Parathyroid adenoma (tissue), 2 donors: ENCODE results near the gene PDGFD.

Experiments used
- H2AFZ ChIP-seq: fragments of 300-600 bp; sonication (generic); one replicate; pipeline ENCODE4 v1.7.0; 2017; ENCODE audit warnings: antibody characterized with exemption, mild to moderate bottlenecking
- H3K27ac ChIP-seq: fragments of 300-600 bp; sonication (generic); one replicate; pipeline ENCODE4 v1.7.0; 2017
- H3K27me3 ChIP-seq: fragments of 300-600 bp; sonication (generic); one replicate; pipeline ENCODE4 v1.7.0; 2017; ENCODE audit warnings: low read length; ENCODE audit not compliant: control insufficient read depth, insufficient read depth
- H3K36me3 ChIP-seq: fragments of 300-600 bp; sonication (generic); one replicate; pipeline ENCODE4 v1.7.0; 2017; ENCODE audit warnings: low read length; ENCODE audit not compliant: control insufficient read depth, insufficient read depth
- H3K4me1 ChIP-seq: fragments of 300-600 bp; sonication (generic); one replicate; pipeline ENCODE4 v1.7.0; 2017; ENCODE audit warnings: control low read depth
- H3K4me2 ChIP-seq: fragments of 300-600 bp; sonication (generic); one replicate; pipeline ENCODE4 v1.7.0; 2017; ENCODE audit warnings: low read length
- H3K4me3 ChIP-seq: fragments of 300-600 bp; sonication (generic); one replicate; pipeline ENCODE4 v1.7.0; 2017; ENCODE audit warnings: low read depth, low read length
- H3K79me2 ChIP-seq: fragments of 300-600 bp; sonication (generic); one replicate; pipeline ENCODE4 v1.7.0; 2017; ENCODE audit warnings: control low read depth
- H3K9ac ChIP-seq: fragments of 300-600 bp; sonication (generic); one replicate; pipeline ENCODE4 v1.7.0; 2017; ENCODE audit warnings: mild to moderate bottlenecking
- H3K9me3 ChIP-seq: fragments of 300-600 bp; sonication (generic); one replicate; pipeline ENCODE4 v1.7.0; 2017; ENCODE audit warnings: low read length; ENCODE audit not compliant: control insufficient read depth
- TF ChIP-seq, protein P1 (sequence below): fragments of 300-600 bp; sonication (generic); IDR thresholded peaks from one replicate; pipeline ENCODE4 v1.7.0; 2017; ENCODE audit warnings: antibody characterized with exemption, mild to moderate bottlenecking
- donor health status: primary hyperparathyroidism.

Gene PDGFD

DNA sequence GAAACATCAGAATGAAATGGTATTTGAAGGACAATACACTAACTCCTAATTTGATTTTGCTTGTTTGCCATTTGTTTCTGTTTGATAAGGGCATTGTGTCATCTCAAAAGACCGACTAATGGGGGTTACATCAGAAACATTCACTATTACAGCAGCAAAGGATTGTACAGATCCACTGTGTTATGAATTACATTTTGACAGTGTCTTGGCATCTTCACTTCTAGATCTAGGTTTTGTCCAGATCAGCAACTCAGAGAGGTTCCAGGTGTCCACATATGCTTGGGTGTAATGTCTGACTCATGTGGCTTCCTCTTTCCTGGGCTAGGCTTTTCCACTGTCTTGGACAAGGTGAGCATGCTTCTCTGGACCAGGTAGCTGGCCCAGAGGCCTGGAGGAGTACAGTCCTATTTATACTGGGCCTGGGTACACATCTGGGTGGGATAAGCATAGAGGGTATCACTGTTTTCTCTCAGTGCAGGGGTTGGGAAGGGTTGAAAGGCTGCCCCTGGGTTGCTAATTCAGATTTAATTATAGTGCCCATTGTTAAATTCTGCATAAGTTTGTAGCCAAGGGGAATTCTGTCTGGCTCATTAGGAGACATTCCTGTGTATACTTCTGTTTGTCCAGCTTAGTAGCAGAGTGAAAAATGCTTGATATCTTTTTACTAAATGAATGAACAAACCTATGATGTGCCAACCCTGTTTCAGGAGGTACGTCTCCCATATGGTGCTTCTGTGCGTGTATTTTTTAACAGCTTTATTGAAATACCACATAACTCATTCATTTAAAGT is 103.7 kb downstream of the PDGFD start:
- Histone ChIP-seq H3K79me2 (no peaks in the 10 kb centered on the region), H3K4me3 (no peak overlapping the region), H3K36me3 (no peaks in the 10 kb centered on the region), H3K9me3 (no peaks in the 10 kb centered on the region), H2AFZ (no peak overlapping the region), H3K4me2 (no peak overlapping the region), H3K27me3 (no peaks in the 10 kb centered on the region), H3K4me1 (no peaks in the 10 kb centered on the region), H3K27ac (no peak overlapping the region), H3K9ac (no peak overlapping the region)
- TF ChIP-seq, protein P1, sequence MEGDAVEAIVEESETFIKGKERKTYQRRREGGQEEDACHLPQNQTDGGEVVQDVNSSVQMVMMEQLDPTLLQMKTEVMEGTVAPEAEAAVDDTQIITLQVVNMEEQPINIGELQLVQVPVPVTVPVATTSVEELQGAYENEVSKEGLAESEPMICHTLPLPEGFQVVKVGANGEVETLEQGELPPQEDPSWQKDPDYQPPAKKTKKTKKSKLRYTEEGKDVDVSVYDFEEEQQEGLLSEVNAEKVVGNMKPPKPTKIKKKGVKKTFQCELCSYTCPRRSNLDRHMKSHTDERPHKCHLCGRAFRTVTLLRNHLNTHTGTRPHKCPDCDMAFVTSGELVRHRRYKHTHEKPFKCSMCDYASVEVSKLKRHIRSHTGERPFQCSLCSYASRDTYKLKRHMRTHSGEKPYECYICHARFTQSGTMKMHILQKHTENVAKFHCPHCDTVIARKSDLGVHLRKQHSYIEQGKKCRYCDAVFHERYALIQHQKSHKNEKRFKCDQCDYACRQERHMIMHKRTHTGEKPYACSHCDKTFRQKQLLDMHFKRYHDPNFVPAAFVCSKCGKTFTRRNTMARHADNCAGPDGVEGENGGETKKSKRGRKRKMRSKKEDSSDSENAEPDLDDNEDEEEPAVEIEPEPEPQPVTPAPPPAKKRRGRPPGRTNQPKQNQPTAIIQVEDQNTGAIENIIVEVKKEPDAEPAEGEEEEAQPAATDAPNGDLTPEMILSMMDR, result no peak

DNA sequence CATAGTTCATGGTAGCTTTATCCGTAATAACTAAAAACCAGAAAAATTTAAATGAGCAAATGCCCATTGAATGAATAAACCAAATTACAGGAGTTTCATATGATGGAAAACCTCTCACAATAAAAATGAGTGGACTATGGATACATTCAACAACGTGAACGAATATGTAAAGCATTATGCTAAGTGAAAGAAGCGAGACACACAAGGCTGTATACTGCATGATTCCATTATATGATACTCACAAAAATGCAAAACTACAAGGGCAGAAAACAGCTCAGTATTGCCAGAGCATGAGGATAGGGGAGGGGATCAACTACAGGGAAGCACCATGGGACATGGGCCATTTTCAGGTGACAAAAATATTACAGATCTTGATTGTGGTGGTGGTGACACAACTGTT is 105.3 kb downstream of the PDGFD start:
- Histone ChIP-seq H3K79me2 (no peaks in the 10 kb centered on the region), H3K4me1 (no peaks in the 10 kb centered on the region), H3K4me3 (no peak overlapping the region), H2AFZ (no peak overlapping the region), H3K9me3 (no peaks in the 10 kb centered on the region), H3K4me2 (no peak overlapping the region), H3K27me3 (no peaks in the 10 kb centered on the region), H3K27ac (no peak overlapping the region), H3K36me3 (no peaks in the 10 kb centered on the region), H3K9ac (no peak overlapping the region)
- TF ChIP-seq, protein P1, result no peak

DNA sequence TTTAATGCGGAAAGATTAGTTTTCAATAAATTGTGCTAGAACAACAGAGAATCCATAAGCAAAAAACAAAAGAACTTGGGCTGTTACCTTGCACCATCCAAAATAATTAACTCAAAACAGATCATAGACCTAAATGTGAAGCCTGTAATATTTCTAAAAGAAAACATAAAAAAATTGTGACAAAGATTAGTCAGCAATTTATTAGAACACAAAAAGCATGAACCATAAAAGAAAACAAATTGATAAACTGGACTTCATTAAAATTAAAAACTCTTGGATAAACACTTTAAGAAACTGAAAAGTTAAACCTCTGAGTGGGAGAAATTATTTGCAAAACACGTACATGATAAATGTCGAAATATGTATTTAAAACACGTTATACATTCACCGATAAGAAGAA is 106.0 kb downstream of the PDGFD start:
- Histone ChIP-seq H3K9ac (no peak overlapping the region), H3K27ac (no peak overlapping the region), H3K4me2 (no peak overlapping the region), H3K4me3 (no peak overlapping the region), H3K27me3 (no peaks in the 10 kb centered on the region), H2AFZ (no peak overlapping the region), H3K4me1 (no peaks in the 10 kb centered on the region), H3K9me3 (no peaks in the 10 kb centered on the region), H3K36me3 (no peaks in the 10 kb centered on the region), H3K79me2 (no peaks in the 10 kb centered on the region)
- TF ChIP-seq, protein P1, result no peak

DNA sequence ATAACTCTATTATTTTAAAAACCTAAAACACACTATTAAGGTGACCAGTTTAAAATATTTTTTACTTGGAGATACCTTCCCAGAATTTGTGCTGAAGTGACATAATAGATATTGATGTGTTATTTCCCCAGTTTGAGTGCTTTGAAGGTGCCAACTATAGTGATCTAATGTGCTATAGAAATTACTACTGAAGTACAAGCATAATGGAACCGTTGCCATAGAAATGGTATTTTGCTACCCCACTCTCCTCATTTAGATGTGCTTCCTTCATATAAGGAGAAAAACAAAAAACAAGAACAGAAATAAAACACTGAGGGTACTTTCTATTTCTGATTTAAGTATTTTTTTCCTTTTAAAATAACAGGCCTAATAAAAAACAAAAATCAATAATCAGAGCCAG is 108.4 kb downstream of the PDGFD start:
- H3K27ac ChIP-seq, result no peak overlapping the region
- H3K4me2 ChIP-seq, result no peak overlapping the region
- no peak overlapping the region for H3K4me3 ChIP-seq
- H3K36me3 ChIP-seq, result no peaks in the 10 kb centered on the region
- TF ChIP-seq, protein P1, result no peak
- no peaks in the 10 kb centered on the region for H3K4me1 ChIP-seq
- H3K9ac ChIP-seq, result no peak overlapping the region
- H3K9me3 ChIP-seq, result no peaks in the 10 kb centered on the region
- H3K79me2 ChIP-seq, result no peaks in the 10 kb centered on the region
- no peak overlapping the region for H2AFZ ChIP-seq
- no peaks in the 10 kb centered on the region for H3K27me3 ChIP-seq
